IPS DF 4.7 (cell line): ENCODE data around the gene CAD.
"Not testable (repeated sequence)": the region's sequence is repeated elsewhere in the genome, so short reads cannot be mapped to it uniquely, and the experiment has no call there.

ENCODE experiments used
- DNase-seq: peaks from one replicate; pipeline ENCODE4 v3.0.0-alpha.2; 2013; ENCODE audit warnings: low spot score; ENCODE audit errors: extremely low read depth

The CAD gene

GRCh38 chr2:27255187-27255586 lies 38.0 kb downstream of the CAD start:
- DNase-seq: no peak

GRCh38 chr2:27255660-27256059 lies 38.5 kb downstream of the CAD start:
- no peak for DNase-seq

GRCh38 chr2:27256855-27257454 lies 39.8 kb downstream of the CAD start:
- no peak for DNase-seq

GRCh38 chr2:27258051-27258450 lies 40.9 kb downstream of the CAD start:
- no peak for DNase-seq

GRCh38 chr2:27261241-27261925 lies 44.2 kb downstream of the CAD start:
- no peak for DNase-seq

GRCh38 chr2:27261926-27262298 lies 44.7 kb downstream of the CAD start:
- no peak for DNase-seq

GRCh38 chr2:27262379-27263286 lies 45.5 kb downstream of the CAD start, which contains the start of gene SLC30A3:
TSS of gene SLC30A3 (minus strand) at chr2:27263047. CDS start at chr2:27262906, 141 bp downstream.
- no peak for DNase-seq

- DNase-seq: no peak
These were observed 46.4 kb downstream of the CAD start for GRCh38 chr2:27263287-27264252.

- DNase-seq: no peak
These were observed 47.1 kb downstream of the CAD start for GRCh38 chr2:27264253-27264752.

GRCh38 chr2:27264753-27265535 lies 47.8 kb downstream of the CAD start:
- no peak for DNase-seq

- DNase-seq: no peak
These were observed 48.3 kb downstream of the CAD start for GRCh38 chr2:27265536-27265870.

GRCh38 chr2:27268296-27268695 lies 51.1 kb downstream of the CAD start:
- not testable (repeated sequence) for DNase-seq

GRCh38 chr2:27270131-27270530 lies 53.0 kb downstream of the CAD start:
- no peak for DNase-seq

- no peak for DNase-seq
These were observed 53.5 kb downstream of the CAD start for GRCh38 chr2:27270670-27271069.

GRCh38 chr2:27271631-27272340 lies 54.6 kb downstream of the CAD start:
- no peak for DNase-seq

GRCh38 chr2:27272537-27273522 lies 55.7 kb downstream of the CAD start:
- DNase-seq: not testable (repeated sequence)

- no peak for DNase-seq
These were observed 58.3 kb downstream of the CAD start, which contains the start of gene DNAJC5G for GRCh38 chr2:27275211-27276150. TSS of gene DNAJC5G (plus strand) at chr2:27275433. CDS start at chr2:27276729, 1,296 bp downstream.
